GM19463 (cell line): Measurements from ENCODE around the gene ADSS1.

ENCODE experiments used
- ATAC-seq: cut with Tn5 transposase; IDR thresholded peaks from one replicate; pipeline ENCODE4 v1.9.1; 2021; ENCODE audit warnings: mild to moderate bottlenecking, moderate library complexity; ENCODE audit not compliant: unreplicated experiment

Gene ADSS1

GRCh38 chr14:104686624-104687517 is 37.2 kb upstream of the ADSS1 start:
- ATAC-seq, result no peak

- no peak for ATAC-seq
Observed at GRCh38 chr14:104687601-104688504, 36.2 kb upstream of the ADSS1 start.

- ATAC-seq, result no peak
Observed at GRCh38 chr14:104688505-104689108, 35.4 kb upstream of the ADSS1 start.

GRCh38 chr14:104689109-104689880 is 34.7 kb upstream of the ADSS1 start, which contains the start of gene INF2:
Gene INF2 (plus strand): TSS chr14:104689618. CDS start chr14:104701366, 11,748 bp downstream.
- peak; percentile 67 for ATAC-seq

GRCh38 chr14:104689881-104690711 is 33.9 kb upstream of the ADSS1 start:
- ATAC-seq, result peak; percentile 23

GRCh38 chr14:104690861-104691455 is 33.1 kb upstream of the ADSS1 start:
- ATAC-seq, result no peak

GRCh38 chr14:104691546-104692260 is 32.3 kb upstream of the ADSS1 start:
- ATAC-seq, result no peak

GRCh38 chr14:104692261-104692938 is 31.6 kb upstream of the ADSS1 start:
- ATAC-seq, result no peak

- no peak for ATAC-seq
Observed at GRCh38 chr14:104692939-104693315, 31.1 kb upstream of the ADSS1 start.

- no peak for ATAC-seq
Observed at GRCh38 chr14:104693482-104694431, 30.3 kb upstream of the ADSS1 start.

- ATAC-seq, result no peak
Observed at GRCh38 chr14:104694475-104694950, 29.5 kb upstream of the ADSS1 start.

GRCh38 chr14:104694991-104695659 is 28.9 kb upstream of the ADSS1 start:
- no peak for ATAC-seq

GRCh38 chr14:104695660-104696000 is 28.4 kb upstream of the ADSS1 start:
- ATAC-seq, result no peak

GRCh38 chr14:104696671-104697316 is 27.2 kb upstream of the ADSS1 start:
- ATAC-seq, result no peak

GRCh38 chr14:104697317-104697703 is 26.7 kb upstream of the ADSS1 start:
- ATAC-seq, result no peak
